ENCODE data around the gene SPATS2L. TPM values are rescaled to one million over a fixed set of nuclear protein-coding genes. Genes with fewer than 3 reads are reported as not detected.

The SPATS2L gene
- total RNA-seq, 1 donor from 2014 or later = 97.8 TPM

GRCh38 chr2:200394045-200394444 lies 87.6 kb downstream of the SPATS2L start:
- Mint-ChIP-seq H3K36me3 (peaks cover 34% of the 10 kb centered on the region), H3K4me3 (no peak overlapping the region), H3K27ac (no peak overlapping the region), H3K27me3 (no peaks in the 10 kb centered on the region), H3K4me1 (ENCODE audit: unreplicated experiment) (peaks cover 14% of the 10 kb centered on the region), H3K9me3 (no peaks in the 10 kb centered on the region)
- DNase-seq (ENCODE audit: extremely low spot score, unreplicated experiment) = no peak
- TF ChIP-seq CTCF (conservative IDR thresholded peaks at IDR 0.05) = no peak

GRCh38 chr2:200396781-200397242 lies 90.3 kb downstream of the SPATS2L start:
- H3K36me3 Mint-ChIP-seq = peaks cover 16% of the 10 kb centered on the region
- peak overlapping the region; percentile 12 for H3K27ac Mint-ChIP-seq
- no peak for TF ChIP-seq CTCF (conservative IDR thresholded peaks at IDR 0.05)
- no peaks in the 10 kb centered on the region for H3K27me3 Mint-ChIP-seq
- no peak overlapping the region for H3K4me3 Mint-ChIP-seq
- no peaks in the 10 kb centered on the region for H3K9me3 Mint-ChIP-seq
- peaks cover 14% of the 10 kb centered on the region for H3K4me1 Mint-ChIP-seq (ENCODE audit: unreplicated experiment)
- no peak for DNase-seq (ENCODE audit: extremely low spot score, unreplicated experiment)

GRCh38 chr2:200397785-200398184 lies 91.3 kb downstream of the SPATS2L start:
- no peak overlapping the region for H3K27ac Mint-ChIP-seq
- no peaks in the 10 kb centered on the region for H3K9me3 Mint-ChIP-seq
- peaks cover 14% of the 10 kb centered on the region for H3K4me1 Mint-ChIP-seq (ENCODE audit: unreplicated experiment)
- DNase-seq (ENCODE audit: extremely low spot score, unreplicated experiment) = no peak
- H3K4me3 Mint-ChIP-seq = no peak overlapping the region
- TF ChIP-seq CTCF (conservative IDR thresholded peaks at IDR 0.05) = peak; percentile 34
- H3K27me3 Mint-ChIP-seq = no peaks in the 10 kb centered on the region
- H3K36me3 Mint-ChIP-seq = peaks cover 16% of the 10 kb centered on the region

DNA sequence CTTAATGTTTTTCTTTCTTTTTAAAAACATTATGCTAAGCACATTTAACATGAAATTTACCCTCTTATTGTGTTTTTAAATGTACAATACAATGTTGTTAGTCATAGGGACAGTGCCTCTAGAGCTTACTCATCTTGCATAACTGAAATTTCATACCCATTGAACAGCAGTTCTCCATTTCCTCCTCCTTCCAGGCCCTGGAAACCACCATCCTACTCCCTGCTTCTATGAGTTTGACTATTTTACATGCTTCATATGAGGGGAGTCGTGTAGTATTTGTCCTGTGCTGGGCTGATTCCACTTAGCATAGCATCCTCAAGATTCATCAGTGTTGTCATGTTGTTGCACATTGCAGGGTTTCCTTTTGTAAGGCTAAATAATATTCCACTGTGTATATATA lies 92.6 kb downstream of the SPATS2L start:
- H3K4me1 Mint-ChIP-seq (ENCODE audit: unreplicated experiment) = peaks cover 22% of the 10 kb centered on the region
- no peak overlapping the region for H3K27ac Mint-ChIP-seq
- H3K27me3 Mint-ChIP-seq = no peaks in the 10 kb centered on the region
- DNase-seq (ENCODE audit: extremely low spot score, unreplicated experiment) = no peak
- no peaks in the 10 kb centered on the region for H3K9me3 Mint-ChIP-seq
- TF ChIP-seq CTCF (conservative IDR thresholded peaks at IDR 0.05) = no peak
- H3K4me3 Mint-ChIP-seq = no peak overlapping the region
- peaks cover 24% of the 10 kb centered on the region for H3K36me3 Mint-ChIP-seq

DNA sequence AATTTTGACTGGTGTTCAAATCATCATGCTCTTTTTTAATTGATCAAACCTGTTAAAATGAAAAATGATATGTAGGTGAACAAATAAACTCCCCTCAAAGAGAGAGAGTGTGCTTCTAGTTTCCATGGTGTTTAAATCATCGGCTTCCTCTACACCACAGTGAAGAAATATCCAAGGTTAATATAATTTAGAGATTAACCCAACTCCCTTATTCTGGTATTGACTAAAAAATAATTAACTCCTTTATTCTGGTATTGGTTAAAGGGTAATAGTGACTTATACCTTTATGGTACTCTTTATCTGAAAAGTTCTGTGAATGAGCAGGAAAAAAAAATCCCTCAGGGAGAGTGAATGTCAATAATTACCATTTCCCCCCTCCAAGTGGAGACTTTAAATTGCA lies 93.1 kb downstream of the SPATS2L start:
- TF ChIP-seq CTCF (conservative IDR thresholded peaks at IDR 0.05) = no peak
- Mint-ChIP-seq H3K9me3 (no peaks in the 10 kb centered on the region), H3K27ac (no peak overlapping the region), H3K4me3 (no peak overlapping the region), H3K4me1 (ENCODE audit: unreplicated experiment) (peaks cover 26% of the 10 kb centered on the region), H3K36me3 (peaks cover 24% of the 10 kb centered on the region), H3K27me3 (no peaks in the 10 kb centered on the region)
- no peak for DNase-seq (ENCODE audit: extremely low spot score, unreplicated experiment)

DNA sequence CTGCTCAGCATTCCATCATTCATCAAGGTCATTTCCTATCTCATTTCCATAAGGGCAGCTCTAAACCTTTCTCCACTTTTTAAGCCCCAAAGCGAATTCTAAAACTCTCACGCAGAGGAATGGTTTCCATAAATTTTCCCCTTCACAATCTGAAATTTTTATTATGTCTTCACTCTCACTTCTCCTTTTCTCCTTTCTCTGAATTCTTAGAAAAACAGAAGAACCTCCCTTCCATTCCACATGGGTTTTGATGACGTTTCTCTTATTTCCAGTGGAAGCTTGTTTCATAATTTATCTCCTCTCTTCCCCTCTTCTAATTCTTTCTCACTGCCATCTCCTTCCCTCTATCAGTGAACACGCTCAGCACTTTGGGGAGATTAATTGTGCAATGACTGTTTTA lies 97.3 kb downstream of the SPATS2L start:
- Mint-ChIP-seq H3K4me3 (no peak overlapping the region), H3K36me3 (peaks cover 37% of the 10 kb centered on the region), H3K27me3 (no peaks in the 10 kb centered on the region), H3K27ac (no peak overlapping the region), H3K4me1 (ENCODE audit: unreplicated experiment) (peaks cover 47% of the 10 kb centered on the region), H3K9me3 (no peaks in the 10 kb centered on the region)
- no peak for DNase-seq (ENCODE audit: extremely low spot score, unreplicated experiment)
- TF ChIP-seq CTCF (conservative IDR thresholded peaks at IDR 0.05) = no peak
